IMR-90 (cell line): ENCODE results near the gene WDR70.

Experiments
- BHLHE40 ChIP-seq: fragments of 150-350 bp; IDR thresholded peaks from 2 replicates; pipeline ENCODE4 v1.6.1; 2016; ENCODE audit warnings: mild to moderate bottlenecking, low read depth, low read length
- CEBPB ChIP-seq: IDR thresholded peaks from 2 replicates; pipeline ENCODE4 v1.6.1; 2012; ENCODE audit warnings: low read depth, low read length, improper control_type of control experiment
- CTCF ChIP-seq: conservative IDR thresholded peaks from 2 replicates; pipeline ENCODE4 v1.5.1; 2012; ENCODE audit warnings: mild to moderate bottlenecking, low read depth, low read length, improper control_type of control experiment
- ELK1 ChIP-seq: fragments of 150-350 bp; IDR thresholded peaks from 2 replicates; pipeline ENCODE4 v1.6.1; 2016; ENCODE audit warnings: low read depth, mild to moderate bottlenecking, low read length, moderate library complexity, borderline replicate concordance
- FOS ChIP-seq: fragments of 150-350 bp; IDR thresholded peaks from 2 replicates; pipeline ENCODE4 v1.6.1; 2016; ENCODE audit warnings: low read depth, low read length
- MAFK ChIP-seq: IDR thresholded peaks from 2 replicates; pipeline ENCODE4 v1.6.1; 2012; ENCODE audit warnings: low read depth, low read length, improper control_type of control experiment
- MAZ ChIP-seq: IDR thresholded peaks from 2 replicates; pipeline ENCODE4 v1.6.1; 2012; ENCODE audit warnings: low read depth, mild to moderate bottlenecking, low read length, improper control_type of control experiment, moderate library complexity, borderline replicate concordance
- MXI1 ChIP-seq: IDR thresholded peaks from 2 replicates; pipeline ENCODE4 v1.6.1; 2012; ENCODE audit warnings: low read depth, mild to moderate bottlenecking, low read length, moderate library complexity, borderline replicate concordance
- POLR2A ChIP-seq: IDR thresholded peaks from 2 replicates; pipeline ENCODE4 v1.6.1; 2012; ENCODE audit warnings: mild to moderate bottlenecking, low read depth, low read length
- RAD21 ChIP-seq: IDR thresholded peaks from 2 replicates; pipeline ENCODE4 v1.6.1; 2012; ENCODE audit warnings: low read length, improper control_type of control experiment
- RCOR1 ChIP-seq: IDR thresholded peaks from 2 replicates; pipeline ENCODE4 v1.6.1; 2012; ENCODE audit warnings: mild to moderate bottlenecking, low read length, improper control_type of control experiment; ENCODE audit not compliant: insufficient replicate concordance
- RFX5 ChIP-seq: IDR thresholded peaks from 2 replicates; pipeline ENCODE4 v1.8.0; 2012; ENCODE audit warnings: low read depth, mild to moderate bottlenecking, low read length, moderate library complexity
- SMC3 ChIP-seq: fragments of 150-350 bp; IDR thresholded peaks from 2 replicates; pipeline ENCODE4 v1.6.1; 2016; ENCODE audit warnings: low read depth, mild to moderate bottlenecking, antibody characterized with exemption, low read length, moderate library complexity
- USF2 ChIP-seq: fragments of 150-350 bp; IDR thresholded peaks from 2 replicates; pipeline ENCODE4 v1.6.1; 2017; ENCODE audit warnings: mild to moderate bottlenecking, antibody characterized with exemption, low read length, low read depth

- TF ChIP-seq MXI1 (no peak), BHLHE40 (no peak), CTCF (no peak), CEBPB (no peak), POLR2A (no peak), MAZ (no peak), FOS (no peak), USF2 (no peak), RCOR1 (no peak), RAD21 (no peak), SMC3 (no peak), MAFK (no peak), ELK1 (no peak), RFX5 (no peak)
Observed at GRCh38 chr5:37514946-37515345, 135.8 kb downstream of the WDR70 start.
